Astrocyte of the hippocampus (primary cell): Measurements from ENCODE around the gene PARD6B.
"Not testable (repeated sequence)": the region's sequence is repeated elsewhere in the genome, so short reads cannot be mapped to it uniquely, and the experiment has no call there.

Experiments
- DNase-seq: peaks from one replicate; pipeline ENCODE4 v3.0.0; 2011; ENCODE audit warnings: low read depth, low spot score

Gene PARD6B, protein sequence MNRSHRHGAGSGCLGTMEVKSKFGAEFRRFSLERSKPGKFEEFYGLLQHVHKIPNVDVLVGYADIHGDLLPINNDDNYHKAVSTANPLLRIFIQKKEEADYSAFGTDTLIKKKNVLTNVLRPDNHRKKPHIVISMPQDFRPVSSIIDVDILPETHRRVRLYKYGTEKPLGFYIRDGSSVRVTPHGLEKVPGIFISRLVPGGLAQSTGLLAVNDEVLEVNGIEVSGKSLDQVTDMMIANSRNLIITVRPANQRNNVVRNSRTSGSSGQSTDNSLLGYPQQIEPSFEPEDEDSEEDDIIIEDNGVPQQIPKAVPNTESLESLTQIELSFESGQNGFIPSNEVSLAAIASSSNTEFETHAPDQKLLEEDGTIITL

GRCh38 chr20:50731055-50731929 lies at the start of gene PARD6B:
PARD6B (plus strand) TSS chr20:50731580; CDS start chr20:50731787, 207 bp downstream.
- DNase-seq, result peak; percentile 99

- no peak for DNase-seq
These were observed 49.3 kb upstream of the PARD6B start for GRCh38 chr20:50682065-50682464.

- no peak for DNase-seq
These were observed 48.3 kb upstream of the PARD6B start for GRCh38 chr20:50682947-50683530.

DNA sequence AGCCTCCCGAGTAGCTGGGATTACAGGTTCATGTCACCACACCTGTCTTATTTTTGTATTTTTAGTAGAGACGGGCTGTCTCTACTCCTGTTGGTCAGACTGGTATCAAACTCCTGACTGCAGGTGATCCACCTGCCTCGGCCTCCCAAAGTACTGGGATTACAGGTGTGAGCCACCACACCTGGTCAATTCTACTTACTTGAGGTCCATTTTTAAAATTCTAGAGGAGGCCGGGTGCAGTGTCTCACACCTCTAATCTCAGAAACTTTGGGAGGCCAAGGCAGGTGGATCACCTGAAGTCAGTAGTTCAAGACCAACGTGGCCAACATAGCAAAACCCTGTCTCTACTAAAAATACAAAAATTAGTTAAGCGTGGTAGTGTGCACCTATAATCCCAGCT lies 47.8 kb upstream of the PARD6B start:
- DNase-seq, result no peak

DNA sequence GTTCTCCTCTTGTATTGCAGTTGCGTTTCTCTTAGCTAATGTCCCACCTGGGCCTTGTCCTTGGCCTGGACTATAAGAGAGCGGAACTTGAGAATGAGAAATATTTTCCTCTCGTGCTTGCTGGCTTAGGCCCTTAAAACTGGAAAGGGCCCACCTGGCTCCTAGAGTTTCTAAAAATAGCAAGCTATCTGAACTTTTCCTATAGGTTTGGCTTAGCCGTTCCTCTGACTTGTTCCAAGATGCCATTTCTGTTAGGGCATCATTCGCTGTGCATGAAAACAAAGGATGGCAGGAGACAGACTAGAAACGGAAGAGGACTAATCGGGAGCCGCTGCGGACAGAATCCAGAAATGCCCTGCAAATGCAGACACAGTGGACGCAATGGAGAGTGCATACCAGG lies 44.6 kb upstream of the PARD6B start:
- DNase-seq, result no peak

GRCh38 chr20:50688256-50688975 lies 43.0 kb upstream of the PARD6B start:
- no peak for DNase-seq

DNA sequence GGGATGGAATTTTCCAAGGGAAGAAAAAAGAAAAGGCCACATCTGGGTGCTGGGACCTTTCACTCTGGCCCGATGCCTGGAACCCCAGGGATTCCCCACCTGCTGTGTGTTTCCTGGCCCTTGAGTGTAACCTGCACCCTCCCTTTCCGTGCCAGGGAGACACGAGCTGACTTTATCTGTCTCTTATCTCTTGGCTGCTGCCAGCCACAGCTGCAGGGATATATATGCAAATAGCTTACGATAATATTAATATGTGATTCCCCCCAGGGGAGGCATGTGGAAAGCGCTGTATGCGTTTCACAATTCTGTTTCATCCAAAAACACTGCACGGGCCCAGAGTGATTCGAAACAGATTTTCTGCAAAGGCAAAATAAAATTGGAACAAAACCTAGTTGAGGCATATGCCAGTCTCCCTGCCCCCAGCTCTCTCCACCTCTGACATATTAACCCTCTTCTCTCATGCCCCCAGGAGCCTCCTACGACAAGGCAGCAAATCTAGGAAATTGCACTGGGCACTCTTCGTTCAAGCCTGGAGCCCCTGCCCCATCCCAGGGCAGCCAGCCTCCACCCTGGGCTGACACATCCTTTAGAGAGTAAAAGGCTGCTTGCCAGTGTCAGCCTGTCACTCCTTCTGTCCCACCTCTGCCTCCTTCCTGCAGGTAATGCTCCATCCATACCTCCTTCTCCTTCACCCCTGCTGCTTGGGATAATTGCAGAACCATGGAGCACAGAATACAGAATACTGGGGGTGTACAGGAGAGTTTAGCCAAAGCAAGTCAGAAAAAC lies 41.3 kb upstream of the PARD6B start:
- no peak for DNase-seq

DNA sequence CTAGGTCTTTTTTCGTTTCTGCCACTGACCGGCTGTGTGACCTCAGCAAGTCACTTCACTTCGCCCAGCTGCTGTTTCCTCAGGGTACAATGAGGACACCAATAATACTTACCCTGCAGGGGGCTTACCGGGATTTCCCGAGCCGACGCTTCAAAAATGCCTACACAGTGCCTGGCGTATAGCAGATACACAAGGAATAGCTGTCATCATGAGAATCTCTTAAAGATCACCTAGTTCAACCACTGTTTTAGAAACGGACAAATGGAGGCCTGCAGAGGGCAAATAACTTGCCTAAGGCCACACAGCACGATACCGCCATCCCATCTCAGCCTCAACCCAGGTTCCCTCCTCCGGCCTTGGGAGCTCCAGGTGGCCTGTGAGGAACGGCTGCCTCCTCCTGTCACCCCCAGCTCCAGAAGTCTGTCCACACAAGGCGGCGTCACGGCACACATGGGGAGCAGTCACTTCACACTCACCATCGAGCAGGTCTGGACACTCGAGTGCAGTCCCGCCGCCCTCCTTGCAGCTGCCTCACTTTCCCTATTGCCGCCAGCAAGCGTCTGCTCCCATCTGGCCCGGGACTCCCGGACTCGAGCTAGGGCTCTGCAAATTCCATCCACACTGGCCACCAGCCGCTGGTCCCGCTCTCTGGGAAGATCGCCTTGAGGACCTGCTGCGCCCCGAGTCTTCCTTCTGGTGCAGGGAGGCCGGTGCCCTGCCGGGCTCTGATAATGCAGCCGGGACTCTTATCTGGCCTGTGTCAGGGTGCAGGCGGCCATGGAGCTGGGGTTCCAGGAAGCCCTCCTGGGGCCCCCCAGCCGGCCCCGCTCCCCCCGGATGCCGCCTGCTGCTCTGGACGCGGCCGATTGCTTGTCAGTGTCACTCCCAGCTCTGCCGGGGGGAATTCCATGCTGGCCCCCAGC lies 40.5 kb upstream of the PARD6B start, which contains the start of gene RIPOR3:
Gene RIPOR3 (minus strand): TSS at position 893 of the 923 bp plus-strand sequence. CDS start 414 bp downstream, at position 479.
- DNase-seq, result peak; percentile 67

DNA sequence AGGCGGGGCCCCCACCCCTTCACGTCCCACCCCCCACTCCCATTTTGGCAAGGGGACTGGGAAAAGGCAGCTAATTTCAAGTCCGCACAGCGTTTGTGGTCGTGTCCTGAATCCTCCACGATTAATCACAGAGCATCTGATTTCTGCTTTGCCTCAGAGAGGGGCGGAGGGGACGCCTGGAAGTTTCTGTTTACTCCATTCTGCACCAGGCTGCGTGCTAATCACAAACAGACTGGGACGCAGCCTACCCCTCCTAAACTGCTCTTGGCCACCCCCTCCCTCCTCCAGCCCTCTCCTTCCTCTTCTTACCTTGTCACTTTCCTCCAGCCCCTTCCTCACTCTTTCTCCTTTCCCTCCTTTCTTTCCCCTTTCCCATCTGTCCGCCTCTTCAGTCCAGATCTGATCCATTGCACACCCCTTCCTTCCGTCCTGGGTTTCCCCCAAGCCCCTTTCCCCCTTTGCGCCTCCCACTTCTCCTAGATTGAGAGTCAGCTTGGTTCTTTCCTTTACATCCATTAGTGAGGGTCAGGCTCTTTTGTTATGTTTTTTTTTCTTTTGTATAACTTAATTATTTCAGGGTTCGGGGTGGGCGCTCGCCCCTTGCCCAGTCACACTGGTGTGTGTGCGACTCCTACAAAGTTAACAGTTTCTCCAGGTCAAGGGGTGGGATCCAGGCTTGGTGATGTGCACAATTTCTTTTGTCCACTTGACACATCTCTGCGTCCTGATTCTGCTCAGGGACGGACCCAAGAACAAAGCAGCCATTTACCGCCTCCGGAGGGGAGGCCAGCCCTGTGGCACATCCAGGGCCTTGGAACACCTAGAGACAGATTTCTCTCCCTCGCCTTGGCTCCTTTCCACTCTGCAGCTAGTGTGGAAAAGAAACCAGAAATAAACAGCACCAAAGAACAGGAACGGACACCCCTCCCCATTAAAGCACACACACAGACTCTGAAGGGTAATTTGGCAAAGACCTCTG lies 39.5 kb upstream of the PARD6B start:
- peak; percentile 77 for DNase-seq

- no peak for DNase-seq
These were observed 38.8 kb upstream of the PARD6B start for GRCh38 chr20:50692552-50692933.

DNA sequence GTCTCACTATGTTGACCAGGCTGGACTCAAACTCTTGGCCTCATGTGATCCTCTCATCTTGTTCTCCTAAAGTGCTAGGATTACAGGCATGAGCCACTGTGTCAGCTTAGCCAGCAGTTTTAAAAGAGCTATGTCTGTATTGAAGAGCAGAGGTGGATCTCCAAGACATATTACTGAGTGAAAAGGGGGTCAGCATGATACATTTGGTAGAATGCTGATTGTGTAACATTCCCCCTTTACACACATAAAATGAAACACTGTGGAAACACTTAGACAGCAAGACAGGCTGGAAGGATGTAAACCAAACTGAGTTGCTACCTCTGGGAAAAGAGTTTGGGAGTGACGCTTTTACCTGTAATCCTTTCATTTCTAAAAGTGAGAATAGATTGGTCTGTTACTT lies 38.4 kb upstream of the PARD6B start:
- DNase-seq, result no peak

GRCh38 chr20:50694379-50695134 lies 36.8 kb upstream of the PARD6B start:
- no peak for DNase-seq

- peak; percentile 23 for DNase-seq
These were observed 36.1 kb upstream of the PARD6B start for GRCh38 chr20:50695135-50695872.

GRCh38 chr20:50698255-50698654 lies 33.1 kb upstream of the PARD6B start:
- not testable (repeated sequence) for DNase-seq

GRCh38 chr20:50699688-50700087 lies 31.7 kb upstream of the PARD6B start:
- DNase-seq, result no peak

DNA sequence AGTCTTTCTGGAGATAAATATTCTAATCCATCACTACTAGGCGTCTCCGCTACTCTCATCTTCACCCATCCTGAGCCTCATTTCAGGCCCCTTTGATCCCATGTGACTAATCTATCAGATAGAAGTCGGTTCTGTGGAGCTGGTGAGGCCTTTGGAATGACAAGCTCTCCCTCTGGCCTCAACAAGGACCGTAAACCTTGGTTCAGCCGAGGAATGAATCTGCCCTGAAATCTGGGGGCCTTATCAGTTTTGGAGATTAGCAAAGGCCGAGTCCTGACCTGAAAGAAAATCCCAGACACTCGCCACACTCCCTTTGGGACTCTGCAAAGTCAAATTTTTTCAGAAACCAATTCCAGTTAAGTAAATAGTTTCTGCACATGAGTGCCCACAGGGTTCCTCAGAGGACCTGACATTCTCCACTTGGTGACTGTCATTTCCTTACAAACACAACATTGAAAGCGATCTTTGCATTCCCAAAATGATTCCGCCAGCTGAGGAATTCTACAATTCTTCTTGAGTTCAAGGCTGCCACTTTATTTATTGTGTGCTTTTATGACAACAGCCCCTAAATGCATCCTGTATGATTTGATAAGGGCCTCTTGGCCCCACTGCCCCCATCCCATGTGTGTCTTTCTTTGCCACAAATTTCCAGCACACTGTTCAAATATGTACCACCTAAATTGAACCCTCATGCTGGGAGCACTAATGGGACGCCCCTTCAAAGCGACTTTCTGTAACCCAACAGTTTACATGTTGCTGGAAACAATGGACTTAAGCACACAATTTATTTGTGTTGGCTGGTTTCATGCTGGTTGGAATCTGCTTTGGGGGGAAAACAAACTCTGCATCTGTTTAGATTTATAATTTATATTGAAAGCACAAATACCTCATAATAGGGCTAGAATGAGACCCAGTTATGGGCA lies 30.1 kb upstream of the PARD6B start:
- DNase-seq, result peak; percentile 66
